NCI-H2081 treated with DMSO at 0.1 percent for 48 hours (cell line): ENCODE data around the gene SPEN.
"Not testable (repeated sequence)": the region's sequence is repeated elsewhere in the genome, so short reads cannot be mapped to it uniquely, and the experiment has no call there.

Experiments
- DNase-seq: peaks from one replicate; lab custom pipeline; 2025; lab: John Stamatoyannopoulos, UW

Gene SPEN

DNA sequence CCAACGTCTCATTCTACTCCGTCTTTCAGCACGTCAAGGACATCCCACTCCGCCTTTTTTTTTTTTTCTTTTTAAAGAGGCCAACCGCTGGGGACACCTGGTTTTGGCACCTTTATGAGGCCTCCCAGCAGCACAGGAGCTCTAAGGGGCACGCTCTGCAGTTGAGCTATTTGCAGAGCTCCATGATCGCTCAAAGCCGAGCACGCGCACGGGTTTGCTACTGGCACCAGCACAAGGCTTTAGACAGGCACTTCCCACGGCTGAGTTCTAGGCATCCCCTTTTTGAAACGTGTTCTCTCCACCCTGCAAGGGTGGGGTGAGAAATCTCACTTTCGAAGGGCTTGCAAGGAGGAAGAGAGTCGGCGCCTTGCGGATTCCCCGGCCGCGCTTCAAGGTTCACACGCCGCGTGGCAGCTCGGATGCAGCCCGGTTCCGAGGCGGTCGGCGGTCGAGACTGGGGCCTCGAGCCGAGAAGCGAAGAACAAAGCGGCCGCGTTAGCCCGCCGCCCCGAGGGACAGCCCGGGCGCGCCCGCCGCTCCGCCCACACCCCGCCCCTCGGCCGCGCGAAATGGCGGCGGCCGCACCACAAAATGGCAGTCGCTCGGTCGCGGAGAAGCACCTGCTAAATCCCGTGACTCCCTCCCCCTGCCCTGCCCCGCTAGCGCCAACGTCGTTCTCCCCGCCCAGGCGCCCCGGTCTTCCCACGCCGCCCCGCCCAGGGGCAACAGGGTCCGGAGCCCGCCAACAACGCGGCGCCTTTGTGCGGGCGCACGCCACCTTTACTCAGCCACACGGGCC, 12.9 kb upstream of the SPEN start:
- DNase-seq: peak; percentile 94

DNA sequence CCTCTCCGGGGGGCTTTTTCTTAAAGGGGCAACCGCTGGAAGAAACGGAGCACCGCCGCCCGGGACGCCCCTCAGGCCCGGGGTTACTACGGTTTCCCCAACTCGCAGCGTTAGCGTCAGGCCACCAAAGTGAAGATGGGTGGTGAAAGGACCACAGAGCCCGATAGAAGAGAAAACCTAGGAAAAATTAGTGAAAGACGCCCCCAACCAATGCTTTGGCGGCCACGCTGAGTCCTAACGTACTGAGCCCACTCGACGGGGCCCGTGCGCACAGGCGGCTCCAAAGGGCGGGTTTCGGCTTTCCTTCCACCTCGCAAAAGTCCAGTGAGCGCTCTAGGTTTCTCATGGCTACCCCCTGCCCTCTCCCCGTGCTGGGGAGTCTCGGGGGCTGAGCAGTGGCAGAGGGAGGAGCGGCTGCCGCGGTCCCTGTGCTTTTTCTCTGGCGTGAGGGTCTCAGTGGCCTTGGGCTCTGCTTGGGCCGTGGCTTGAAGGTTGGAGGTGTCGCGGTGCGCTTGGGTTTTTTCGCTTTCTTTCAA, 12.2 kb upstream of the SPEN start:
- DNase-seq: no peak

DNA sequence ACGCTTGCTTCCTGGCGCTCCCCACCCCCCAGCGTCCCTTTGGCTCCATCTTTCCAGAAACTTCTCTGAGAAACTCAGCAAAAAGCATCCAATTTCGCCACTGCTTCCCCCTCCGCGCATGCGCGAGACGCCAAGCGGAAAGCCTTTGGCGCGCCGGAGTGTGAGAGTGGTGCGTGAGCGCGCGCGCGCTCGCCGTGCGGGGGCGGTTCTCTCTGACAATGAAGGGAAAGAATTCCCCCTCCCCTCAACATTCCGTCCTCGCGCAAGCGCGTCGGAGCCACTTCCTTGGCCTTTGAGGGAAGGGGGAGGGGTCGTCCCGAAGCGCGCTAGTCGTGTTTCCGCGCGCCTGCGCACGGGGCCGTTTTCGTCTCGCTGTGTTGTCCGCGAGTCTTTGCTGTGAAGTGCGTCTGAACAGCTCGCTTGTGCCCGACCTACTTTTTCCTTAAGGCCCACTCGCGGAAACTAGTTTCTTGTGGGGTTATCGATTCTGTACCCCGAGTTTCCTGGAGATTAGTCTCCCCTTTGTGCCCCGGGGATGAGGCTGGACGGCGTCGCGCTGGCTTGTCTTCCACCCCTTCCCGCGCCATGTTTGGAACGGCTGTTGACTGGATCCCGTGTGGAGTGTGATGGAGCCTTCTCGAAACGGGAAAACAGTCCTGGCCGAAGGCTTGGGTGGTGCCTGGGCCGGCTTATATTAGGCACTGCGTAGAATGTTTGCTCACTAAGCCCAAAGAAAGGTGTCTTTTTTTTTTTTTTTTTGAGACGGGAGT, 11.6 kb upstream of the SPEN start:
- peak; percentile 98 for DNase-seq

DNA sequence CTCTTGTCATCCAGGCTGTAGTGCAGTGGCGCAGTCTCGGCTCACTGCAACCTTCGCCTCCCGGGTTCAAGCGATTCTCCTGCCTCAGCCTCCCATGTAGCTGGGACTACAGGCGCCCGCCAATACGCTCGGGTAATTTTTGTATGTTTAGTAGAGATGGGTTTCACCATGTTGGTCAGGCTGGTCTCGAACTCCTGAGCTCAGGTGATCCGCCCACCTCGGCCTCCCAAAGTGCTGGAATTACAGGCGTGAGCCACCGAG, 11.1 kb upstream of the SPEN start:
- DNase-seq: not testable (repeated sequence)

DNA sequence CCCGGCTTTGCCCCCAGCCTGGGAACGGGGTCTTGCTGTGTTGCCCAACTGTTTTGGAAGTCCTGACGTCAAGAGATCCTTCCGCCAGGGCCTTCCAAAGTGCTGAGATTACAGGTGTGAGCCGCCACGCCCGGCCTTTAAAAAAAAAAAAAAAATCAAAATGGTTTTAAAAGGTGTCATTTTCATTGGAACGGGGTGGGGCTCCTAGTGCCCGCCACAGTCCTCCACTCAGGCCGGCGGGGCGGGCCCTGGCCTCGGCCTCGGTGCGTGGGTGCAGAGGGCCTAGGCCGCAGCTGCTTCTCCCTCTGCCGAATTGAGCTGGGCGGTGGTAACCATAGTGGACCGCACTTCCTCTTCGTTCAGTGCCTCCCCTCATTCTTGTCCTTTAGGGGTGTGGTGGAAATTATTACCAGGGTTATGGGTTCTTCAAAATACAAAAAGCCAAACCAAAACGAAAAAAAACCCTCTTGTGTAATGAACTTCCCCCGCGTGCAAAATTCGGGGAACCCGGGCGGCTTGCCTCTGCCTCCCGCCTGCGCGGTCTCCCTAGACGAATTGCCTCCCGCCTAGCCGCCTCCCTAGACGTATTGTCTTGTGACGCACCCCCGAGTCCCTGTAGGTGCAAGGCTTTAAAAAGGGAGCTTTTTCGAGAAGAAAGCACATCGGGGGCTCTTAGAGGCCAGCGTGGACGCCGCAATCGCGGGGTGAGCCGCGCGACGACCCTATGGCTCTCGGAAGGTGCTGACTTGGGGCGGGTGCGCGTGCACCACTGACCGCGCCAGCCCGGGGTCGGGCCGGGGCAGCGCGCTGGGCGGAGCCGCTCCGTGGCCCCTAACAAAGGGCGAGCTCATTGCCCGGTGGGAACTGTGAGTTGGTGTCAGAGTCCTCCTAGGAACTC, 10.5 kb upstream of the SPEN start:
- DNase-seq: no peak

DNA sequence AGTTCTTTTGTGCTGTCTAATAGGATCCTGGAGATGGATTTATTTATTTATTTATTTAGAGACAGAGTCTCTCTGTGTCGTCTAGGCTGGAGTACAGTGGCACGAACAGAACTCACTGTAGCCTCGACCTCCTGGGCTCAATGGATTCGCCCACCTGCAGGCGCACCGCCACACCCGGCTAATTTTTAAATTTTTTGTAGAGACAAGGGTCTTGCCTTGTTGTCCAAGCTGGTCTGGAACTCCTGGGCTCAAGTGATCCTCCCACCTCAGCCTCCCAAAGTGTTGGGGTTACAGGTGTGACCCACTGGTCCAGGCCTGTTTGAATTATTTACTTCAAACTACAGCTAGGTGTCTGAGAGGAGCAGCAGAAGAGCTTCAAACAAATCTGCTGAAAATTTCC, 9.6 kb upstream of the SPEN start:
- DNase-seq: no peak

DNA sequence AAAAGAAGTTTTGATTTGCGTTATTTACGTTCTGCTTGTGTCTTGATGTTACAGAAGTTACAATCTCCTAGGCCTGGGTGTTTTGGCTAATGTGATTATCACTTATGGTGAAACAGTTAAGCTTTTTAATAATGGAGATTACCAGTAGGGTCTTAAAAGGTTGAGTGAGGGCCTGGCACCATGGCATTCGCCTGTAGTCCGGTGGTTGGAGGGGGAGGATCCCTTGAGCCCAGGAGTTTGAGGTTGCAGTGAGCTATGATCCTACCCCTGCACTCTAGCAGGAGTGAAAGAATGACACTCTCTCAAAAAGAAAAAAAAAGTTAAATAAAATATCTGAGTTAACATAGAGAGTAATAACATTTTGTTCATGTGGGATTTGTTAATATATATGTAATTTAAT, 8.8 kb upstream of the SPEN start:
- no peak for DNase-seq

DNA sequence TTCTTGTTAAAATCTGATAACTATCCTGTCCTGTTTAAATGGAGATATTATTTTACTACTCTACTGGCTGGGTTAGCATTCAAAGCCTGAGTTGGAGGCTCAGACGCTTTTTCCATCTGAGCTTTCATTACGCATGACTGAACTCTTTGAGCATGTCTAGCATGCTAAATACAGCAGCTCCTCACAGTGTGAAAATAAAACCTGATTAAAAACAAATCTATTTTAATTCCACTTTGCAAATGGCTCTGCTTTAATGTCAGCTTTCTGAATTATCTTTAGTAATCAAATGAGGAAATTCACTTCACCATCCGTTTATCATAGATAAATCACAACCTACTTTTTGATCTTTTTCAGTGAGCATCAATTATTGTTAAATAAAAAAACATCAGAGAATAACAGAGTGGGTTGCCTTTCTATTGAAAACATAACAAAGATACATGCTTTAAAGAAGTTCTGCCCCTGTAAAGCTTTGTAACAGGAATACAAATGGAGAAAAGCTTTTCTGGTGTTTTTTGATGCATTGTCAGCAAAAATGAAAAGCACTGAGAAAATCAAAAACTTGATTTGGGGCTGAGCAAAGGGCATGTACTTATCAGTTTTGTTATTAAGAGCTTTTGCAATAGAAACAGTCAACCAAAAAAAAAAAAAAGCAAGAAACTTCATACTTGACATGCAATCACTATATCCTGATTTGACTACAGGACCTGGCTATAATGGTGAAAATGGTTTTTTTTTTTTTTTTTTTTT, 3.5 kb upstream of the SPEN start:
- DNase-seq: no peak

DNA sequence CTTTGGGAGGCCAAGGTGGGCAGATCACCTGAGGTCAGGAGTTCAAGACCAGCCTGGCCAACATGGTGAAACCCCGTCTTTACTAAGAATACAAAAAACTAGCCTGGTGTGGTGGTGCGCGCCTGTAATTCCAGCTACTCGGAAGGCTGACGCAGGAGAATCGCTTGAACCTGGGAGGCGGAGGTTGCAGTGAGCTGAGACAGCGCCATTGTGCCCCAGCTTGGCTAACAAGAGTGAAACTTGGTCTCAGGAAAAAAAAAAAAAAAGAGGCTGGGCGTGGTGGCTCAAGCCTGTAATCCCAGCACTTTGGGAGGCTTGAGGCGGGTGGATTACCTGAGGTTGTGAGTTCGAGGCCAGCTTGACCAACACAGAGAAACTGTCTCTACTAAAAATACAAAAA, 1.5 kb upstream of the SPEN start:
- not testable (repeated sequence) for DNase-seq

DNA sequence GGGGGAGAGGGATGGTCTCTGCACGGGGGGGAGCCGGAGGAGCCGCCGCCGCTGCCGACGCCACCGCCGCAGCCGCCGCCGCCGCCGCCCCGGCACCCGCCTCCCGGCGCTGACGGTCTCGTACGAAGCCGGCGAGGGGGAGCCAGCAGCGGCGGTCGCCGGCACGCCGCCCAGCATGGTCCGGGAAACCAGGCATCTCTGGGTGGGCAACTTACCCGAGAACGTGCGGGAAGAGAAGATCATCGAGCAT, 311 bp downstream of the SPEN start:
- DNase-seq: no peak

DNA sequence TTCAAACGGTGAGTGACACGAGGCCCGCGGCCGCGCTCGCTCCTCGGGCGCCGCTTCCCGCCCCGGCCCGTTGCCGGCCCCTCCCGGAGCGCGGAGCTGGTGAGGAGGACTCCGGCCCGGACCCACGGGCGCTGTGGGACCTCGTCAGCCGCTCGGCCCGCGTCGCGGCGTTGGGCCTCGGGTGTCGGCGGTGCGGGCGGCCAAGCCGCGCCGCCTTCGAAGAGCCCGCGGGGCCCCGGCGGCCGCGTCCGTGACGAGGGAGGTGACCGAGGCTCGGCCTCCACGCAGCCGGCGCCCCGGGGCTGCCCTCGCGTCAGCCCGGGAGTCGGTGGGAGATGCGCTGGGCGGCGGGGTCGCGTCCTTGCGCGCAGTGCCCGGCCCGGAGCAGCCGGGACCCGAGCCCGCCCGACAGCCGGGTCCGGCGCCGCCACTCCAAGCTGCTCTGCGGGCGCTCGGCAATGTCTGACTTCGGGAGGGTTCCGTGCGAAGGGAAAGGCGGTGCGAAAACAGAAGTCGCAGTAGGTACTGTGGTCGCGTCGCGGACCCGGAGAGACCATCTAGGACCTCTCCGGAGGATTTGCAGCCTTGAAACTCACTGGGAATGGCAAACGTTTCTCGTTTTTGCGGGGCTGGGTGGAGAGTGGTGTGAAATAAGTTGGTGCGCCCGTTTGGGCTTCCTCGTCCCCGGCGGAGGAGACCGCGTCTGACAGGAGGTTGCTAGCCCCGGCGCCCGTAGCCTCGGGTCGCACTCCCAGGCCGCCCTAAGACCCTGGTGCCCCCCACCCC, 829 bp downstream of the SPEN start:
- DNase-seq: no peak

DNA sequence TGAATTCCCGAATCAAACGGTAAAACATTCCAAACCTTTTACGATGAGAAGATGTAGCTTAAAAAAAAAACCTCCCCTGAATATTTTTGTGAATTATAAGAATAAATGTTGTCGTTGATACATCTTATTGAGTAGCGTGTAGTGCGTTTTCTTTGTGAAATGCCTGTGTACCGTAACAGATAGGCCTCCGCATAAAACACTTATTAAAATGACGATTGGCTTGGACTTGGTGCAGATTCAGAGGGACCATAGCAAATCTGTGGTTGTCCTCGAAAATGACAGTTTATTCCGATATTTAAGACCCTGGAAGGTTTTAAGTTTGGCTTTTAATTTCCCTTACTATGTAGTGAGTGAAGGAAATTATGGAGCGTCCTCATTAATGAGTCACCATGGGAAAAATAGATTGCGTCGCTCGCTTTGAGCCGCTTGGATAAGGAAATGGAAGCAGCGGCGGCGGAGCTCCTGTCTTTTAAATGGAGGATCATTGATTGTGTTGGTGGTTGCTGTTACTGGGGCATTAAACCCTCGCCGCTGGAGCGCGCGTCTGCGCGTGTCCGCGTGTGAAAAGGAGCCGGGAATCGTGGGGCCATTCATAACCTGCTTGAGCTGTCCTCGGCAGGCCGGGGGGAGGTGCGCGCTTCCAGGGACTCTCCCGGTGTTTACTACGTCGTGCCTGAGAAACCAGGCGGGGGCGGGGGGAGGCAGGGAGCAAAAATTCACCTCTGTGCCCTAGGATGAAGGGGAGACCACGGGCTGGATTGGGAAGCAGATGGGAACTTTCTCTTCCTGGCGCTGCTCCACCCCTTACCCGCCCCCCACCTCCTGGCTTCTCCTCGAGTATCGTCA, 1.6 kb downstream of the SPEN start:
- peak; percentile 71 for DNase-seq

DNA sequence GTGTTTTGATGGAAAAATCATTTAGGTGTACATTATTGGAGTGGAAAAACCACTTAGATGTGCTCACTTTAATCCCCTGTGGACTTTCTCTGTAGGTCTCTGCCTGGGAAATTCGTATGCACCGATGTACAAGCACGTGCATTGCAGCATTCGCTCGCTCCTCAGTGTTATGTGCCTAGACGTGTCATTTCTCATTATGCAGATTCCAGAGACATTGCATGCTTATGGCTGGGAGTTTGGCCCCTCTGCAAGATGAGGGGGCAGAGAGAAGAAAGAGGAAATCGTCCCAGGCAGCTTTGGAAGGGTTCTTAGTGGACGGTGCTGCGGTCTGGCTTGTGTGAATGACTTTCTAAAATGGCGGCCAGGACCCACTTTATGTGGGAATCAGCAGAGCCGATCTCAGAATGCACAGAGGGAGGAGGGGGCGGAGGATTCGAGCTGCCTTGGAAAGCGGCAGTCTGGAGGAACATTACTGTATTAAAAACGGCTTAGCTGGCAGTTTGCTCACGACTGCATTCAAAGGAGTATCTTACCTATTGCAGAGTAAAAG, 2.3 kb downstream of the SPEN start:
- DNase-seq: peak; percentile 40

DNA sequence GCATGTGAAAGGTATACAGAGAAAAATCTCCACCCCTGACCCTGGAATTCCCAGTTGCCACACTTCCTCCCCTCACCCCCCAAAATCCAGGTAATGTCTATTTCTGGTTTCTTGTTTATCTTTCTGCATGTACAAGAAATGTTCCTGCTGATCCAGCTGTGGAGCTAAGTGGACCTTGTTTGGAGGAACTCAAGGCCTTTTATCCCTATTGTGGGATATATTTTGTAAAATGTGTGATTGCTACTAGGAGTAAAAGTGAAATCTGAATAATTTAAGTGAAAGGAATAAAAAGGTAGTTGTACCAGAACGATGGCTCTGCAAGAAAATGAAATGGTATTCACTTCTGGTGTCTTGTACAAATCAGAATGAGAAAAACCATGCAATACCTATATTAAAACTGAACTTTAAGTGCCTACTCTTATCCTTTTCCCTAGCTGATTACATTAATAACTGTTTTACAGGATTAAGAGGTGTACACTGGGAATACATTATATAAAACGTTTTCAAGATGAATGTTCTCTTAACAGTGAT, 3.0 kb downstream of the SPEN start:
- no peak for DNase-seq

DNA sequence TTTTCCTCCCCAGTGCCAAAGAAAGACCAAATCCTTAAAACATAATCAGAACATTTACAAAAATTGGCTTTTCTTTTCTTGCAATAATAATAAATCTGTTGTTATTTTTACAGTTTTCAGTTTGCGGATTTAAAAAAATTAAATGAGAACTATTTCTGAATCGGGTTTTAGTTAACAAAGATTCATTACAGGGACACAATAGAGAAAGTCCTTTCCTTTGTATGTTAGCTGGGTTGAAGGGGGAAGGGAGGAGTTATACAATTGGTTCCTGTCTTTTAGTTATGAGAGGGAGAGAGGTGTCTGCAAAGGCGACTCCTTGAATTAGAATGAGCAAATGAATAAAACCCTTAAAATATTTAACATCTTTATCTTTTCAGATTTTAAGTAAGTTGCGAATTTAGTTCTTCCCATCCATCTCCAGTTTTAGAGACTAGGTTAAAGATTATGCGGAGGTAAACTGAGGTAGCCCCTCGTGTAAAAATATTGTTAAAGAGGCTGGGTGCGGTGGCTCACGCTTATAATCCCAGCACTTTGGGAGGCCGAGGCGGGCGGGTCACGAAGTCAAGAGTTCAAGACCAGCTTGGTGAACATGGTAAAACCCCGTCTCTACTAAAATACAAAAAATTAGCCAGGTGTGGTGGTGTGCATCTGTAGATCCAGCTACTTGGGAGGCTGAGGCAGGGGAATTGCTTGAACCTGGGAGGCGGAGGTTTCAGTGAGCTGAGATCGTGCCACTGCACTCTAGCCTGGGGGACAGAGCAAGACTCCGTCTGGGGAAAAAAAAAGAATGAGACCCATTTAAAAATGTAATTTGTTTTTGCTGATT, 3.9 kb downstream of the SPEN start:
- no peak for DNase-seq

DNA sequence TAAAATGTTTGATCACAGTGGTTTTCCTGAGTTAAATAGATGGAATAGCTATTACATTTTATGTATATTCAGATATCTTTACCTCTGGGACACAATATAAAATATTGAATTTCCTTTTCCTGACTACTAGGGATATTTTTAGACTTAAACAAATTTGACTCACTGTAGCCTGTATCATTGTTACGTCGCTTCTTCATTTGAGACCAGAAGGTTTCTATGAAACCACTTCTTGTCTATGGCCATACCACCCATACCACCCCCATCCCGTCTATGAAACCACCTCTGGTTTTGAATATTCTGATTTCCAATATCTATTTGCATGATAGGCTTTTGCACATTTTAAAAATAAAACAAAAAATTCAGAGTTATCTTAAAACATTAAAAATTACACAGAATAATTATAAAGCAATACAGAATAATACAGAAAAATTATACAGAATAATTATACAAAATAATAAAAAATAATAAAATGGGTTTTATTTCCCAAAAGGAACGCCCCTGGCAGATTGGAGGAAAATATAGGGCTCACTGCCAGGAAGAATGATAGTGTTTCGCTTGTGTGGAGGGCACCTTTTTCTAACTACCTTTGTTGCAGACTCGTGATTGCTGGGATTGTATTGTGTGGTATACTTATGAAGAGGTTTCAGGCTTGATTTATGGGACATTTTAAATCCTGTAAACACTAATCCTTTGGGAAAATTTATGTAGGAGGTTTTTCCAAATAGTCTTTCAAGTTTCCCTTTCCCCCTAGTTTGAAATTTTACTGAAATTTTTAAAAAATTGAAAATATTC, 4.7 kb downstream of the SPEN start:
- DNase-seq: no peak

DNA sequence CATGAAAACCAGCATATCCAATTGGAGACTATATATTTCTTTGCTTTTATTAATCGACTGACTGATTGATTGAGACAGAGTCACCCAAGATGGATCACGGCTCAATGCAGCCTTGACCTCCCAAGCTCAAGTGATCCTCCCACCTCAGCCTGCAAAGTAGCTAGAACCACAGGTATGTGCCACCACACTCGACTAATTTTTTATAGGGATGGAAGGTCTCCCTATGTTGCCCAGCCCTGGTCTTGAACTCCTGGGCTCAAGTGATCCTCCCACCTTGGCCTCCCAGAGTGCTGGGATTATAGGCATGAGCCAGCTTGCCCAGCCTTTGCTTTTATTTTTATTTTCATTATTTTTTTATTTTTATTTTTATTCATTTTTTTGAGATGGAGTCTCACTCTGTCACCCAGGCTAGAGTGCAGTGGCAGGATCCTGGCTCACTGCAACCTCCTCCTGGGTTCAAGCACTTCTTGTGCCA, 5.4 kb downstream of the SPEN start:
- DNase-seq: no peak

DNA sequence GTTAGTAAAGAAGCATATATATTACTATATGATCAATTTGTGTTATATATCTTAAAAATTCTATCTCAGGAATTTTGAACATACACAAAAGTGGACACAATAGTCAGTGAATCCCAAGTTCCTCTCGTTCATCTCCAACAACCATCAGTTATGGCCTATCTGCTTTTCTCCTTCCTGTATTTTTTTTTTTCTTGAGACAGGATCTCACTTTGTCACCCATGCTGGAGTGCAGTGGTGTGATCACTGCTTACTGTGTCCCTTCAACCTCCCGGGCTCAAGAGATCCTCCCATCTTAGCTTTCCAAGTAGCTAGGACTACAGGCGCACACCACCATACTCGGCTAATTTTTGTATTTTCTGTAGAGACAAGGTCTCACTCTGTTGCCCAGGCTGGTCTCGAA, 9.4 kb downstream of the SPEN start:
- DNase-seq: no peak
